Stimulated activated naive CD8-positive, alpha-beta T cell treated with anti-CD3 and anti-CD28 coated beads, Interleukin-15, Interleukin-2, amounts not matched to agents 100 ng/mL and 50 ng/mL, for 24 hours (primary cell): Measurements from ENCODE around the gene KRT74.

Experiments
- H3K27ac Mint-ChIP-seq: one replicate; pipeline ENCODE4 v1.8.0; 2021; ENCODE audit warnings: mild to moderate bottlenecking, mixed read lengths
- H3K27me3 Mint-ChIP-seq: one replicate; pipeline ENCODE4 v1.8.0; 2021; ENCODE audit warnings: mixed read lengths
- H3K36me3 Mint-ChIP-seq: one replicate; pipeline ENCODE4 v1.8.0; 2021; ENCODE audit warnings: low read depth, mixed read lengths
- H3K4me1 Mint-ChIP-seq: one replicate; pipeline ENCODE4 v1.8.0; 2021; ENCODE audit warnings: low read depth, mixed read lengths
- H3K4me3 Mint-ChIP-seq: one replicate; pipeline ENCODE4 v1.8.0; 2021; ENCODE audit warnings: mild to moderate bottlenecking, mixed read lengths
- H3K9me3 Mint-ChIP-seq: one replicate; pipeline ENCODE4 v1.8.0; 2021; ENCODE audit warnings: mixed read lengths

KRT74 gene

GRCh38 chr12:52518574-52519386, 54.9 kb downstream of the KRT74 start:
- Mint-ChIP-seq H3K36me3 (no peaks in the 10 kb centered on the region), H3K27ac (no peak overlapping the region), H3K9me3 (no peaks in the 10 kb centered on the region), H3K4me3 (no peak overlapping the region), H3K27me3 (no peaks in the 10 kb centered on the region), H3K4me1 (no peaks in the 10 kb centered on the region)

GRCh38 chr12:52517888-52518287, 55.8 kb downstream of the KRT74 start:
- no peak overlapping the region for H3K27ac Mint-ChIP-seq
- H3K36me3 Mint-ChIP-seq, result no peaks in the 10 kb centered on the region
- no peak overlapping the region for H3K4me3 Mint-ChIP-seq
- H3K4me1 Mint-ChIP-seq, result no peaks in the 10 kb centered on the region
- H3K9me3 Mint-ChIP-seq, result no peaks in the 10 kb centered on the region
- no peaks in the 10 kb centered on the region for H3K27me3 Mint-ChIP-seq

GRCh38 chr12:52517005-52517835, 56.4 kb downstream of the KRT74 start:
- no peaks in the 10 kb centered on the region for H3K4me1 Mint-ChIP-seq
- H3K4me3 Mint-ChIP-seq, result no peak overlapping the region
- H3K27me3 Mint-ChIP-seq, result no peaks in the 10 kb centered on the region
- H3K27ac Mint-ChIP-seq, result no peak overlapping the region
- no peaks in the 10 kb centered on the region for H3K36me3 Mint-ChIP-seq
- no peaks in the 10 kb centered on the region for H3K9me3 Mint-ChIP-seq

GRCh38 chr12:52515927-52516831, 57.5 kb downstream of the KRT74 start:
- Mint-ChIP-seq H3K9me3 (peaks cover 2% of the 10 kb centered on the region), H3K36me3 (no peaks in the 10 kb centered on the region), H3K27me3 (no peaks in the 10 kb centered on the region), H3K4me3 (no peak overlapping the region), H3K4me1 (no peaks in the 10 kb centered on the region), H3K27ac (no peak overlapping the region)
